ENCODE results near the gene YBX2. TPM values are rescaled to one million over a fixed set of nuclear protein-coding genes. Genes with fewer than 3 reads are reported as not detected.
A peak's percentile ranks its signal among the peaks of the same experiment; 100 is the strongest.

Gene YBX2
- total RNA-seq, 2 experiments from 2014 or later = 0.70 to 0.83 TPM

GRCh38 chr17:7295230-7296180, 1.1 kb upstream of the YBX2 start:
- POLR2A ChIA-PET = interaction anchor here (0.6 to 1.7 kb wide), 4 partner anchors 14 to 259 kb away, joined by 3 to 8 read pairs (median 4); partner anchors contain the start of gene SLC2A4
- peaks cover 26% of the 10 kb centered on the region for H3K27me3 Mint-ChIP-seq

GRCh38 chr17:7293816-7294613, 424 bp downstream of the YBX2 start:
- DNase-seq = peak; percentile 31

More at GRCh38 chr17:7295230-7296180, 1.1 kb upstream of the YBX2 start:
- H3K27ac Mint-ChIP-seq = no peak overlapping the region
- peak overlapping the region; percentile 66 for H3K4me3 Mint-ChIP-seq
- no peaks in the 10 kb centered on the region for H3K36me3 Mint-ChIP-seq
- H3K4me1 Mint-ChIP-seq (ENCODE audit: low read depth) = peaks cover 21% of the 10 kb centered on the region
- intact Hi-C loops (cut with micrococcal nuclease) = loop anchor here (1.0 to 2.0 kb wide), 3 partner anchors 15 to 249 kb away; no protein-coding TSS in a partner anchor
- CTCF ChIA-PET = interaction anchor here (0.6 to 5.5 kb wide), 39 partner anchors 10 to 637 kb away, joined by 3 to 145 read pairs (median 4); partner anchors contain the start of genes ACADVL, ACAP1, DLG4 and DVL2
- no peak for DNase-seq
- no peaks in the 10 kb centered on the region for H3K9me3 Mint-ChIP-seq

GRCh38 chr17:7293159-7293558, 1.3 kb downstream of the YBX2 start:
- ChIA-PET CTCF (interaction anchor here (1.3 kb wide), 1 partner anchor 12 kb away, joined by 5 read pairs; the partner anchor contains the start of gene SLC2A4), POLR2A (no interaction called here)
- no peak for DNase-seq
- Mint-ChIP-seq H3K36me3 (no peaks in the 10 kb centered on the region), H3K9me3 (no peaks in the 10 kb centered on the region), H3K4me3 (no peak overlapping the region), H3K4me1 (ENCODE audit: low read depth) (peaks cover 21% of the 10 kb centered on the region), H3K27me3 (peaks cover 28% of the 10 kb centered on the region), H3K27ac (no peak overlapping the region)
- intact Hi-C loops (cut with micrococcal nuclease) = no loop called here

More at GRCh38 chr17:7293816-7294613, 424 bp downstream of the YBX2 start:
- ChIA-PET CTCF (interaction anchor here (1.3 kb wide), 1 partner anchor 13 kb away, joined by 5 read pairs; the partner anchor contains the start of gene SLC2A4), POLR2A (no interaction called here)
- Mint-ChIP-seq H3K27ac (no peak overlapping the region), H3K27me3 (peaks cover 28% of the 10 kb centered on the region), H3K4me1 (ENCODE audit: low read depth) (peaks cover 21% of the 10 kb centered on the region), H3K4me3 (no peak overlapping the region), H3K36me3 (no peaks in the 10 kb centered on the region), H3K9me3 (no peaks in the 10 kb centered on the region)
- intact Hi-C loops (cut with micrococcal nuclease) = no loop called here

- POLR2A ChIA-PET = no interaction called here
- no peak overlapping the region for H3K27ac Mint-ChIP-seq
- H3K4me1 Mint-ChIP-seq (ENCODE audit: low read depth) = peaks cover 21% of the 10 kb centered on the region
- no peaks in the 10 kb centered on the region for H3K36me3 Mint-ChIP-seq
- no peak overlapping the region for H3K4me3 Mint-ChIP-seq
- DNase-seq = no peak
- peaks cover 28% of the 10 kb centered on the region for H3K27me3 Mint-ChIP-seq
- CTCF ChIA-PET = interaction anchor here (1.3 to 1.6 kb wide), 2 partner anchors 11 to 247 kb away, joined by 3 to 5 read pairs; partner anchors contain the start of gene SLC2A4
- no peaks in the 10 kb centered on the region for H3K9me3 Mint-ChIP-seq
- intact Hi-C loops (cut with micrococcal nuclease) = no loop called here
Observed at GRCh38 chr17:7292729-7293128, 1.7 kb downstream of the YBX2 start.

- Mint-ChIP-seq H3K36me3 (no peaks in the 10 kb centered on the region), H3K4me1 (ENCODE audit: low read depth) (peaks cover 21% of the 10 kb centered on the region), H3K9me3 (no peaks in the 10 kb centered on the region), H3K27me3 (peaks cover 28% of the 10 kb centered on the region), H3K27ac (no peak overlapping the region), H3K4me3 (no peak overlapping the region)
- intact Hi-C loops (cut with micrococcal nuclease) = no loop called here
- no peak for DNase-seq
- ChIA-PET CTCF (interaction anchor here (0.9 to 1.6 kb wide), 3 partner anchors 12 to 246 kb away, joined by 3 read pairs; no protein-coding TSS in a partner anchor), POLR2A (interaction anchor here (0.6 kb wide), 1 partner anchor 244 kb away, joined by 3 read pairs; no protein-coding TSS in a partner anchor)
Observed at GRCh38 chr17:7292194-7292593, 2.2 kb downstream of the YBX2 start.

GRCh38 chr17:7290685-7291084, 3.8 kb downstream of the YBX2 start:
- intact Hi-C loops (cut with micrococcal nuclease) = no loop called here
- ChIA-PET POLR2A (no interaction called here), CTCF (no interaction called here)
- no peak overlapping the region for H3K27ac Mint-ChIP-seq
- DNase-seq = no peak
- no peak overlapping the region for H3K4me3 Mint-ChIP-seq
- peaks cover 11% of the 10 kb centered on the region for H3K4me1 Mint-ChIP-seq (ENCODE audit: low read depth)
- no peaks in the 10 kb centered on the region for H3K9me3 Mint-ChIP-seq
- H3K27me3 Mint-ChIP-seq = peaks cover 24% of the 10 kb centered on the region
- no peaks in the 10 kb centered on the region for H3K36me3 Mint-ChIP-seq

- H3K27ac Mint-ChIP-seq = no peak overlapping the region
- H3K9me3 Mint-ChIP-seq = no peaks in the 10 kb centered on the region
- H3K36me3 Mint-ChIP-seq = no peaks in the 10 kb centered on the region
- ChIA-PET CTCF (no interaction called here), POLR2A (no interaction called here)
- intact Hi-C loops (cut with micrococcal nuclease) = no loop called here
- no peak for DNase-seq
- peaks cover 20% of the 10 kb centered on the region for H3K27me3 Mint-ChIP-seq
- peaks cover 8% of the 10 kb centered on the region for H3K4me1 Mint-ChIP-seq (ENCODE audit: low read depth)
- H3K4me3 Mint-ChIP-seq = no peak overlapping the region
Observed at GRCh38 chr17:7290166-7290565, 4.3 kb downstream of the YBX2 start.

GRCh38 chr17:7289256-7290032, 5.0 kb downstream of the YBX2 start:
- peaks cover 5% of the 10 kb centered on the region for H3K4me1 Mint-ChIP-seq (ENCODE audit: low read depth)
- no peaks in the 10 kb centered on the region for H3K36me3 Mint-ChIP-seq
- ChIA-PET CTCF (interaction anchor here (0.8 to 1.0 kb wide), 2 partner anchors 7 to 243 kb away, joined by 3 read pairs; no protein-coding TSS in a partner anchor), POLR2A (interaction anchor here (0.6 kb wide), 1 partner anchor 283 kb away, joined by 3 read pairs; no protein-coding TSS in a partner anchor)
- H3K27ac Mint-ChIP-seq = no peak overlapping the region
- intact Hi-C loops (cut with micrococcal nuclease) = no loop called here
- no peaks in the 10 kb centered on the region for H3K9me3 Mint-ChIP-seq
- peaks cover 17% of the 10 kb centered on the region for H3K27me3 Mint-ChIP-seq
- DNase-seq = no peak
- no peak overlapping the region for H3K4me3 Mint-ChIP-seq

- no peaks in the 10 kb centered on the region for H3K36me3 Mint-ChIP-seq
- peaks cover 11% of the 10 kb centered on the region for H3K4me1 Mint-ChIP-seq (ENCODE audit: low read depth)
- CTCF ChIA-PET = interaction anchor here (0.9 to 8.4 kb wide), 3 partner anchors 12 to 151 kb away, joined by 3 to 145 read pairs (median 3); no protein-coding TSS in a partner anchor
- DNase-seq = no peak
- H3K9me3 Mint-ChIP-seq = no peaks in the 10 kb centered on the region
- peaks cover 21% of the 10 kb centered on the region for H3K27me3 Mint-ChIP-seq
- H3K27ac Mint-ChIP-seq = no peak overlapping the region
- intact Hi-C loops (cut with micrococcal nuclease) = no loop called here
- POLR2A ChIA-PET = interaction anchor here (0.6 kb wide), 1 partner anchor 232 kb away, joined by 3 read pairs; no protein-coding TSS in a partner anchor
- no peak overlapping the region for H3K4me3 Mint-ChIP-seq
Observed at GRCh38 chr17:7285679-7286078, 8.8 kb downstream of the YBX2 start.

- no peak for DNase-seq
- no peaks in the 10 kb centered on the region for H3K36me3 Mint-ChIP-seq
- intact Hi-C loops (cut with micrococcal nuclease) = loop anchor here (5.0 kb wide), 1 partner anchor 107 kb away; the partner anchor contains the start of gene PLSCR3
- no peak overlapping the region for H3K4me3 Mint-ChIP-seq
- H3K27ac Mint-ChIP-seq = no peak overlapping the region
- ChIA-PET CTCF (interaction anchor here (0.6 to 8.4 kb wide), 3 partner anchors 13 to 276 kb away, joined by 3 to 145 read pairs (median 5); no protein-coding TSS in a partner anchor), POLR2A (interaction anchor here (0.6 kb wide), 1 partner anchor 231 kb away, joined by 3 read pairs; no protein-coding TSS in a partner anchor)
- peaks cover 20% of the 10 kb centered on the region for H3K27me3 Mint-ChIP-seq
- no peaks in the 10 kb centered on the region for H3K9me3 Mint-ChIP-seq
- peaks cover 12% of the 10 kb centered on the region for H3K4me1 Mint-ChIP-seq (ENCODE audit: low read depth)
Observed at GRCh38 chr17:7284911-7285310, 9.5 kb downstream of the YBX2 start.
